ENCODE data around the gene MYH11.

- no peak for TF ChIP-seq POLR2A (IDR thresholded peaks at IDR 0.05; ENCODE audit: low read length)
- TF ChIP-seq GATA1 (IDR thresholded peaks at IDR 0.05; ENCODE audit: low read depth, low read length): no peak
Observed at GRCh38 chr16:15835136-15835878, 21.5 kb downstream of the MYH11 start.
